ENCODE data around the gene MUC20. TPM values are rescaled to one million over a fixed set of nuclear protein-coding genes. Genes with fewer than 3 reads are reported as not detected.
A peak's percentile ranks its signal among the peaks of the same experiment; 100 is the strongest.

MUC20 gene
- total and polyA plus RNA-seq, 2 donors (not counting 1 experiment from before 2014, with no cell fraction given) = 0.54 to 0.66 TPM

DNA sequence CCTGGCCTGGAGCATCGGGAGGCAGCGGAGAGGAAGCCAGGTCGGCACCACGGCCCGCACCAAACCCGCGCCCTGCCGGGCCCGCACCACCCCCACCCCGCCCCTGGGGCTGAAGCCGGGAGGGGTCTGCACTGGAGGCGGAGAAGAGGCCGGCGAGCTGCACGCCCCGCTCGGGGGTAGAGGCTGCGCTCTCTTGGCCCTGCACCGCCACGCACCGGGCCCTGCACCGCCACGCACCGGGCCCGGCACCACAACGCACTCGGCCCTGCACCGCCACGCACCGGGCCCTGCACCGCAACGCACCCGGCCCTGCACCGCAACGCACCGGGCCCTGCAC lies 41.4 kb downstream of the MUC20 start:
- H3K36me3 ChIP-seq (ENCODE audit: control insufficient read depth, insufficient read depth, low read length) = no peaks in the 10 kb centered on the region
- no peaks in the 10 kb centered on the region for H3K9me3 ChIP-seq (ENCODE audit: control insufficient read depth, insufficient read depth, low read depth, low read length)
- no peaks in the 10 kb centered on the region for H3K79me2 ChIP-seq (ENCODE audit: control insufficient read depth, insufficient read depth, low read length)
- TF ChIP-seq, protein P1, sequence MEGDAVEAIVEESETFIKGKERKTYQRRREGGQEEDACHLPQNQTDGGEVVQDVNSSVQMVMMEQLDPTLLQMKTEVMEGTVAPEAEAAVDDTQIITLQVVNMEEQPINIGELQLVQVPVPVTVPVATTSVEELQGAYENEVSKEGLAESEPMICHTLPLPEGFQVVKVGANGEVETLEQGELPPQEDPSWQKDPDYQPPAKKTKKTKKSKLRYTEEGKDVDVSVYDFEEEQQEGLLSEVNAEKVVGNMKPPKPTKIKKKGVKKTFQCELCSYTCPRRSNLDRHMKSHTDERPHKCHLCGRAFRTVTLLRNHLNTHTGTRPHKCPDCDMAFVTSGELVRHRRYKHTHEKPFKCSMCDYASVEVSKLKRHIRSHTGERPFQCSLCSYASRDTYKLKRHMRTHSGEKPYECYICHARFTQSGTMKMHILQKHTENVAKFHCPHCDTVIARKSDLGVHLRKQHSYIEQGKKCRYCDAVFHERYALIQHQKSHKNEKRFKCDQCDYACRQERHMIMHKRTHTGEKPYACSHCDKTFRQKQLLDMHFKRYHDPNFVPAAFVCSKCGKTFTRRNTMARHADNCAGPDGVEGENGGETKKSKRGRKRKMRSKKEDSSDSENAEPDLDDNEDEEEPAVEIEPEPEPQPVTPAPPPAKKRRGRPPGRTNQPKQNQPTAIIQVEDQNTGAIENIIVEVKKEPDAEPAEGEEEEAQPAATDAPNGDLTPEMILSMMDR (conservative IDR thresholded peaks at IDR 0.05 in 1 of 2, IDR thresholded peaks at IDR 0.05 in 1 of 2; ENCODE audit: low read depth in 1 of 2, low read length in 2 of 2) = no peak
- no peak for TF ChIP-seq EZH2 (IDR thresholded peaks at IDR 0.05; ENCODE audit: low read length, missing control alignments)
- H3K27me3 ChIP-seq (ENCODE audit: control insufficient read depth, insufficient read depth, low read length) = peaks cover 15% of the 10 kb centered on the region
- H3K4me2 ChIP-seq (ENCODE audit: extremely low read depth, insufficient read depth, low read length) = no peak overlapping the region
- H3K9ac ChIP-seq (ENCODE audit: insufficient read depth, low read length) = no peak overlapping the region
- no peaks in the 10 kb centered on the region for H3K4me1 ChIP-seq (ENCODE audit: control insufficient read depth, extremely low read depth, insufficient read depth, low read length)
- DNase-seq (ENCODE audit: low read depth in 2 of 2) = no peak
- no peak overlapping the region for H3K27ac ChIP-seq (ENCODE audit: insufficient read depth, low read length)
- H4K20me1 ChIP-seq (ENCODE audit: control insufficient read depth, extremely low read depth, insufficient read depth, low read length) = no peaks in the 10 kb centered on the region
- H3K4me3 ChIP-seq (replicated peaks in 1 of 4; ENCODE audit: control extremely low read depth in 1 of 4, insufficient read depth in 1 of 4, low read depth in 3 of 4, low read length in 4 of 4) = no peak overlapping the region
- H2AFZ ChIP-seq (ENCODE audit: low read length) = no peak overlapping the region

GRCh38 chr3:195762611-195763010 lies 41.8 kb downstream of the MUC20 start:
- TF ChIP-seq EZH2 (IDR thresholded peaks at IDR 0.05; ENCODE audit: low read length, missing control alignments) = no peak
- TF ChIP-seq, protein P1 (conservative IDR thresholded peaks at IDR 0.05 in 1 of 2, IDR thresholded peaks at IDR 0.05 in 1 of 2; ENCODE audit: low read depth in 1 of 2, low read length in 2 of 2) = no peak
- no peaks in the 10 kb centered on the region for H3K9me3 ChIP-seq (ENCODE audit: control insufficient read depth, insufficient read depth, low read depth, low read length)
- no peak overlapping the region for H3K27ac ChIP-seq (ENCODE audit: insufficient read depth, low read length)
- no peak overlapping the region for H3K4me2 ChIP-seq (ENCODE audit: extremely low read depth, insufficient read depth, low read length)
- peaks cover 15% of the 10 kb centered on the region for H3K27me3 ChIP-seq (ENCODE audit: control insufficient read depth, insufficient read depth, low read length)
- DNase-seq (ENCODE audit: low read depth in 2 of 2) = no peak
- H3K36me3 ChIP-seq (ENCODE audit: control insufficient read depth, insufficient read depth, low read length) = no peaks in the 10 kb centered on the region
- H4K20me1 ChIP-seq (ENCODE audit: control insufficient read depth, extremely low read depth, insufficient read depth, low read length) = no peaks in the 10 kb centered on the region
- H2AFZ ChIP-seq (ENCODE audit: low read length) = no peak overlapping the region
- H3K4me3 ChIP-seq (replicated peaks in 1 of 4; ENCODE audit: control extremely low read depth in 1 of 4, insufficient read depth in 1 of 4, low read depth in 3 of 4, low read length in 4 of 4) = no peak overlapping the region
- H3K79me2 ChIP-seq (ENCODE audit: control insufficient read depth, insufficient read depth, low read length) = no peaks in the 10 kb centered on the region
- H3K4me1 ChIP-seq (ENCODE audit: control insufficient read depth, extremely low read depth, insufficient read depth, low read length) = no peaks in the 10 kb centered on the region
- no peak overlapping the region for H3K9ac ChIP-seq (ENCODE audit: insufficient read depth, low read length)

DNA sequence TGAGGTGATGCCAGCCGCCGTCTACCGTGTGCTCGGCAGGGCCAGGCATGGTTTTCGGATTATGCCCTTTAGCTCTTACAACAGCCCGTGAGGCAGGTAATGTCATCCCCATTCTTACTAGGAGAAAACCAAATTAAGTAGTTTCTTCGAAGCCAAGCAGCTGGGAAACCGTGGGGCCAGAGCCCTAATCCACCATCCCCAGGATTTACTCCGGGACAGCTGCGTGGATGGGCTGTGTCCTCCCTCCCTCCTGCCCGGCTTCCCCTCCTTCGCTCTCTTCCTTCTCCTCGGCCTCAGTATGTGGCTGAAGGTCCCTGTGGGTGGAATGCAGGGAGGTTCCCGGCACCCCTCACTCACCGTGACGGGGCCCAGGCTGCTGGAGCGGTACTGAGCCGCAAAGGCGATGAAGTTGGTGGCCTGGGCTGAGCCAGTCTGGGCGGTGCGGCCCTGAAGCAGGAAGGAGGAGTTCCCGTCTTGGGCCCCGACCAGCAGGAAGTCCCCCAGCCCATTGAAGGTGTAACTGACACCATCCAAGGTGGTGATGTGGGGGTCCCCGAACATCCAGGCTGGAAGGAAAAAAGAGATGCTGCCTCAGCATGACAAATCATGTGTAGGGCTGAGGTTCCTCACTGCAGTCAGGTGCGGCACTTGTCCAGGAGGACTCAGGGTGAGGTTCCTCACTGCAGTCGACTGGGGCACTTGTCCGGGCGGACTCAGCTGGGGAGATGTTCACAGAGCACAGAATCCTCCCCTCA lies 42.5 kb downstream of the MUC20 start:
- H3K27me3 ChIP-seq (ENCODE audit: control insufficient read depth, insufficient read depth, low read length) = peaks cover 15% of the 10 kb centered on the region
- H3K4me1 ChIP-seq (ENCODE audit: control insufficient read depth, extremely low read depth, insufficient read depth, low read length) = no peaks in the 10 kb centered on the region
- TF ChIP-seq, protein P1 (conservative IDR thresholded peaks at IDR 0.05 in 1 of 2, IDR thresholded peaks at IDR 0.05 in 1 of 2; ENCODE audit: low read depth in 1 of 2, low read length in 2 of 2) = no peak
- peak; percentile 31 for TF ChIP-seq EZH2 (IDR thresholded peaks at IDR 0.05; ENCODE audit: low read length, missing control alignments)
- no peak overlapping the region for H2AFZ ChIP-seq (ENCODE audit: low read length)
- H3K27ac ChIP-seq (ENCODE audit: insufficient read depth, low read length) = no peak overlapping the region
- no peak overlapping the region for H3K4me2 ChIP-seq (ENCODE audit: extremely low read depth, insufficient read depth, low read length)
- H3K9me3 ChIP-seq (ENCODE audit: control insufficient read depth, insufficient read depth, low read depth, low read length) = no peaks in the 10 kb centered on the region
- H4K20me1 ChIP-seq (ENCODE audit: control insufficient read depth, extremely low read depth, insufficient read depth, low read length) = no peaks in the 10 kb centered on the region
- no peaks in the 10 kb centered on the region for H3K79me2 ChIP-seq (ENCODE audit: control insufficient read depth, insufficient read depth, low read length)
- DNase-seq (ENCODE audit: low read depth in 2 of 2) = no peak
- H3K4me3 ChIP-seq (replicated peaks in 1 of 4; ENCODE audit: control extremely low read depth in 1 of 4, insufficient read depth in 1 of 4, low read depth in 3 of 4, low read length in 4 of 4) = no peak overlapping the region
- no peaks in the 10 kb centered on the region for H3K36me3 ChIP-seq (ENCODE audit: control insufficient read depth, insufficient read depth, low read length)
- no peak overlapping the region for H3K9ac ChIP-seq (ENCODE audit: insufficient read depth, low read length)
